ENCODE measurements around the gene FDXACB1. TPM values are rescaled to one million over a fixed set of nuclear protein-coding genes. Genes with fewer than 3 reads are reported as not detected.
A peak's percentile ranks its signal among the peaks of the same experiment; 100 is the strongest.

FDXACB1 gene
- total and polyA plus RNA-seq, 2 of the 4 experiments (the other 2 are of a cell fraction), result 1.7 to 3.0 TPM

- Histone ChIP-seq H2BK120ac (ENCODE audit: low read depth, low read length) (peak overlapping the region; percentile 85), H3K18ac (ENCODE audit: low read depth, low read length) (peak overlapping the region; percentile 34; the same call in 1 of the 2 replicates), H2AK9ac (replicated peaks; ENCODE audit: low read depth, low read length, poor library complexity) (no peak overlapping the region), H3K9me1 (ENCODE audit: insufficient read depth, low read length) (peaks cover 21% of the 10 kb centered on the region), H3K23ac (ENCODE audit: low read depth, low read length) (peak overlapping the region; percentile 83; the same call in 1 of the 2 replicates), H2BK20ac (ENCODE audit: low read depth, low read length) (peak overlapping the region; percentile 97), H3K56ac (ENCODE audit: extremely low read depth, insufficient read depth, low read length) (peak overlapping the region; percentile 88), H3K79me1 (ENCODE audit: low read depth in 1 of 2, low read length in 2 of 2) (peaks cover 0 to 8% of the 10 kb centered on the region in 2 experiments; a peak in 2 of 4 replicates), H3K27me3 (ENCODE audit: control insufficient read depth, insufficient read depth, low read length) (no peaks in the 10 kb centered on the region), H3K36me3 (ENCODE audit: control insufficient read depth, insufficient read depth, low read length) (no peaks in the 10 kb centered on the region), H3K4me1 (ENCODE audit: control insufficient read depth, insufficient read depth, low read length) (peaks cover 17% of the 10 kb centered on the region), H3K9me3 (ENCODE audit: control insufficient read depth, insufficient read depth, low read length) (no peaks in the 10 kb centered on the region), H3K27ac (ENCODE audit: insufficient read depth, low read length) (peak overlapping the region; percentile 52; the same call in 1 of the 2 replicates), H2AFZ (replicated peaks; ENCODE audit: low read length, poor library complexity) (no peak overlapping the region), H3K4me2 (ENCODE audit: low read depth, low read length) (peak overlapping the region; percentile 75; the same call in 1 of the 2 replicates), H4K8ac (ENCODE audit: low read depth in 2 of 2, low read length in 2 of 2) (peak overlapping the region; percentile 90 to 94), H3K9ac (ENCODE audit: low read depth, low read length) (peak overlapping the region; percentile 57; the same call in 1 of the 2 replicates), H3K14ac (replicated peaks; ENCODE audit: low read depth, low read length) (peak overlapping the region; percentile 97), H4K20me1 (ENCODE audit: insufficient read depth, low read length) (no peaks in the 10 kb centered on the region), H2AK5ac (ENCODE audit: low read depth, low read length) (peak overlapping the region; percentile 15; the same call in 1 of the 2 replicates), H2BK5ac (ENCODE audit: low read depth, low read length, poor library complexity, severe bottlenecking) (peak overlapping the region; percentile 90), H3K4me3 (ENCODE audit: insufficient read depth, low read depth, low read length) (no peak overlapping the region), H4K91ac (ENCODE audit: insufficient read depth, low read depth, low read length) (peak overlapping the region; percentile 96), H4K5ac (ENCODE audit: low read depth, low read length) (peak overlapping the region; percentile 46; the same call in 1 of the 2 replicates), H2BK15ac (ENCODE audit: low read depth, low read length) (peak overlapping the region; percentile 91), H3K4ac (ENCODE audit: low read depth, low read length) (peak overlapping the region; percentile 98; the same call in 1 of the 2 replicates)
- ChIA-PET POLR2A (ENCODE audit: unreplicated experiment) (no interaction called here), CTCF (no interaction called here)
- peak; percentile 89 for DNase-seq
- ATAC-seq (ENCODE audit: low read depth), result no peak; the same call in 1 of the 2 replicates
- intact Hi-C loops (cut with micrococcal nuclease) (no loop called here), in situ Hi-C loops (cut with MboI; ENCODE audit: low sequenced_read_pairs) (loop anchor here (5.0 kb wide), 1 partner anchor 41 kb away; no protein-coding TSS in a partner anchor), dilution Hi-C loops (cut with HindIII; ENCODE audit: low sequenced_read_pairs, unreplicated experiment) (no loop called here)
- no TSS peak for BruUV-seq (replicated peaks)
- TF ChIP-seq MXI1 (IDR thresholded peaks at IDR 0.05; ENCODE audit: borderline replicate concordance, low read depth, low read length) (no peak), MAZ (IDR thresholded peaks at IDR 0.05; ENCODE audit: borderline replicate concordance, low read depth, low read length) (no peak), RCOR1 (IDR thresholded peaks at IDR 0.05; ENCODE audit: insufficient replicate concordance, low read length) (no peak), MAFK (IDR thresholded peaks at IDR 0.05; ENCODE audit: low read depth, low read length) (no peak), USF2 (IDR thresholded peaks at IDR 0.05; ENCODE audit: low read depth, low read length) (no peak), RAD21 (IDR thresholded peaks at IDR 0.05; ENCODE audit: low read length) (no peak), NFE2L2 (IDR thresholded peaks at IDR 0.05; ENCODE audit: low read depth, low read length) (peak; percentile 42; the same call in 1 of the 2 replicates), CHD1 (IDR thresholded peaks at IDR 0.05; ENCODE audit: low read depth, low read length) (no peak), SMC3 (IDR thresholded peaks at IDR 0.05; ENCODE audit: low read depth, low read length) (no peak), ELK1 (IDR thresholded peaks at IDR 0.05; ENCODE audit: borderline replicate concordance, low read depth, low read length) (no peak), CEBPB (IDR thresholded peaks at IDR 0.05; ENCODE audit: low read depth, low read length) (peak; percentile 100), RFX5 (IDR thresholded peaks at IDR 0.05; ENCODE audit: low read depth, low read length) (no peak), BHLHE40 (IDR thresholded peaks at IDR 0.05; ENCODE audit: low read depth, low read length) (no peak), POLR2A (IDR thresholded peaks at IDR 0.05; ENCODE audit: low read depth, low read length) (no peak), FOS (IDR thresholded peaks at IDR 0.05; ENCODE audit: low read depth, low read length) (no peak)
- TF ChIP-seq, protein P1, sequence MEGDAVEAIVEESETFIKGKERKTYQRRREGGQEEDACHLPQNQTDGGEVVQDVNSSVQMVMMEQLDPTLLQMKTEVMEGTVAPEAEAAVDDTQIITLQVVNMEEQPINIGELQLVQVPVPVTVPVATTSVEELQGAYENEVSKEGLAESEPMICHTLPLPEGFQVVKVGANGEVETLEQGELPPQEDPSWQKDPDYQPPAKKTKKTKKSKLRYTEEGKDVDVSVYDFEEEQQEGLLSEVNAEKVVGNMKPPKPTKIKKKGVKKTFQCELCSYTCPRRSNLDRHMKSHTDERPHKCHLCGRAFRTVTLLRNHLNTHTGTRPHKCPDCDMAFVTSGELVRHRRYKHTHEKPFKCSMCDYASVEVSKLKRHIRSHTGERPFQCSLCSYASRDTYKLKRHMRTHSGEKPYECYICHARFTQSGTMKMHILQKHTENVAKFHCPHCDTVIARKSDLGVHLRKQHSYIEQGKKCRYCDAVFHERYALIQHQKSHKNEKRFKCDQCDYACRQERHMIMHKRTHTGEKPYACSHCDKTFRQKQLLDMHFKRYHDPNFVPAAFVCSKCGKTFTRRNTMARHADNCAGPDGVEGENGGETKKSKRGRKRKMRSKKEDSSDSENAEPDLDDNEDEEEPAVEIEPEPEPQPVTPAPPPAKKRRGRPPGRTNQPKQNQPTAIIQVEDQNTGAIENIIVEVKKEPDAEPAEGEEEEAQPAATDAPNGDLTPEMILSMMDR (conservative IDR thresholded peaks at IDR 0.05; ENCODE audit: low read depth, low read length), result no peak
- WGBS, 2 experiments (ENCODE audit: extremely low coverage in 2 of 2, insufficient read length in 1 of 2), result 0% methylated on average over 1 of the region's 2 CpGs; no CpG with 5 or more reads in 1 of the 2 experiments
Observed at GRCh38 chr11:111922803-111923202, 43.8 kb upstream of the FDXACB1 start.
